GM18861 (cell line): Measurements from ENCODE around the gene LUC7L2.
"Not testable (repeated sequence)": the region's sequence is repeated elsewhere in the genome, so short reads cannot be mapped to it uniquely, and the experiment has no call there.

Source experiments
- ATAC-seq: cut with Tn5 transposase; IDR thresholded peaks from one replicate; pipeline ENCODE4 v1.9.1; 2021; ENCODE audit not compliant: unreplicated experiment

LUC7L2 gene

GRCh38 chr7:139355320-139355719 is 4.4 kb upstream of the LUC7L2 start:
- ATAC-seq, result no peak

GRCh38 chr7:139357729-139358506 is 1.8 kb upstream of the LUC7L2 start:
- not testable (repeated sequence) for ATAC-seq

GRCh38 chr7:139358541-139359365 is 941 bp upstream of the LUC7L2 start:
- ATAC-seq, result peak; percentile 12

GRCh38 chr7:139360210-139360947 is 685 bp downstream of the LUC7L2 start:
- ATAC-seq, result peak; percentile 42

GRCh38 chr7:139360948-139361307 is 1.2 kb downstream of the LUC7L2 start:
- ATAC-seq, result no peak

GRCh38 chr7:139361523-139361922 is 1.8 kb downstream of the LUC7L2 start:
- ATAC-seq, result no peak

GRCh38 chr7:139362302-139362701 is 2.6 kb downstream of the LUC7L2 start:
- no peak for ATAC-seq

- no peak for ATAC-seq
Measured at GRCh38 chr7:139362981-139363380, 3.3 kb downstream of the LUC7L2 start.

- ATAC-seq, result no peak
Measured at GRCh38 chr7:139365336-139365735, 5.6 kb downstream of the LUC7L2 start.

GRCh38 chr7:139366400-139366799 is 6.7 kb downstream of the LUC7L2 start:
- ATAC-seq, result no peak

GRCh38 chr7:139367438-139368155 is 7.9 kb downstream of the LUC7L2 start:
- no peak for ATAC-seq

- no peak for ATAC-seq
Measured at GRCh38 chr7:139370301-139370942, 10.7 kb downstream of the LUC7L2 start.

- no peak for ATAC-seq
Measured at GRCh38 chr7:139370943-139371313, 11.2 kb downstream of the LUC7L2 start.

- no peak for ATAC-seq
Measured at GRCh38 chr7:139374246-139374645, 14.6 kb downstream of the LUC7L2 start.

GRCh38 chr7:139382439-139382838 is 22.7 kb downstream of the LUC7L2 start:
- ATAC-seq, result no peak

- no peak for ATAC-seq
Measured at GRCh38 chr7:139384611-139385010, 24.9 kb downstream of the LUC7L2 start.

GRCh38 chr7:139387594-139387993 is 27.9 kb downstream of the LUC7L2 start:
- ATAC-seq, result no peak

- no peak for ATAC-seq
Measured at GRCh38 chr7:139389091-139389490, 29.4 kb downstream of the LUC7L2 start.

GRCh38 chr7:139389774-139390173 is 30.1 kb downstream of the LUC7L2 start:
- no peak for ATAC-seq

- no peak for ATAC-seq
Measured at GRCh38 chr7:139393621-139394211, 34.0 kb downstream of the LUC7L2 start.
